Measurements from ENCODE around the gene NCKAP5.

DNA sequence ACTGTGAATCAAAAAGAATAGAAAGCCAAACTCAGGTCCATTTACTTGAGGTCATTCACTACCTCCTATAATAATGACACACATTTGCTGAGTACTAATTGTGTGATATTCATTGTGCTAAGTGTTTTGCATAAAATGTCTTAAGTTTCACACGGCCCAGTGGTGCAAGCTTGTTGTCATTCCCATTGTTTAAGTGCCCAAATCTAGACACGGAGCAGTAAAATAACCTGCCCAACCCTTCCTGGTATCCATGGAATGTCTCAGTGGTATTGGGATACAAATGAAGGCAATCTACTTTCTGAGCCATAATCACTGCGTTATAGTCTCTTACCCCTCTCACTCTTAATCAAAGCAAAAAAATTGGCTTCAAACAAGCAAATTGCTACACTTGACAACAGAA, 233.3 kb downstream of the NCKAP5 start:
- TF ChIP-seq POLR2A (IDR thresholded peaks at IDR 0.05) = no peak
- TF ChIP-seq, protein P1, sequence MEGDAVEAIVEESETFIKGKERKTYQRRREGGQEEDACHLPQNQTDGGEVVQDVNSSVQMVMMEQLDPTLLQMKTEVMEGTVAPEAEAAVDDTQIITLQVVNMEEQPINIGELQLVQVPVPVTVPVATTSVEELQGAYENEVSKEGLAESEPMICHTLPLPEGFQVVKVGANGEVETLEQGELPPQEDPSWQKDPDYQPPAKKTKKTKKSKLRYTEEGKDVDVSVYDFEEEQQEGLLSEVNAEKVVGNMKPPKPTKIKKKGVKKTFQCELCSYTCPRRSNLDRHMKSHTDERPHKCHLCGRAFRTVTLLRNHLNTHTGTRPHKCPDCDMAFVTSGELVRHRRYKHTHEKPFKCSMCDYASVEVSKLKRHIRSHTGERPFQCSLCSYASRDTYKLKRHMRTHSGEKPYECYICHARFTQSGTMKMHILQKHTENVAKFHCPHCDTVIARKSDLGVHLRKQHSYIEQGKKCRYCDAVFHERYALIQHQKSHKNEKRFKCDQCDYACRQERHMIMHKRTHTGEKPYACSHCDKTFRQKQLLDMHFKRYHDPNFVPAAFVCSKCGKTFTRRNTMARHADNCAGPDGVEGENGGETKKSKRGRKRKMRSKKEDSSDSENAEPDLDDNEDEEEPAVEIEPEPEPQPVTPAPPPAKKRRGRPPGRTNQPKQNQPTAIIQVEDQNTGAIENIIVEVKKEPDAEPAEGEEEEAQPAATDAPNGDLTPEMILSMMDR (IDR thresholded peaks at IDR 0.05) = no peak
